ENCODE data around the gene CFAP206. TPM values are rescaled to one million over a fixed set of nuclear protein-coding genes. Genes with fewer than 3 reads are reported as not detected.

Gene CFAP206
- total RNA-seq, 2 donors from 2014 or later = 8.7 to 10.5 TPM

GRCh38 chr6:87472525-87473418, 65.0 kb downstream of the CFAP206 start, which contains the start of gene SLC35A1:
Gene SLC35A1, plus strand, starts transcription at chr6:87472974. Its CDS starts 30 bp downstream, at chr6:87473004.
- under 1% methylated on average over 57 of the region's 70 CpGs for WGBS
- peak within 1 kb of the TSS; percentile 93 to 95 for H3K27ac ChIP-seq
- intact Hi-C loops (cut with DNase I) = loop anchor here (5.0 kb wide), 1 partner anchor 65 kb away; the partner anchor contains the start of gene CFAP206
- peak; percentile 82 for DNase-seq (ENCODE audit: low spot score)
- H3K4me3 ChIP-seq = peak within 1 kb of the TSS; percentile 86 to 88
- H3K36me3 ChIP-seq = no peaks in the 10 kb centered on the region
- TF ChIP-seq POLR2AphosphoS5 (IDR thresholded peaks at IDR 0.05) (peak; percentile 89), CTCF (IDR thresholded peaks at IDR 0.05) (peak; percentile 10 to 55 (median 32)), POLR2A (IDR thresholded peaks at IDR 0.05) (peak; percentile 78)
- no peaks in the 10 kb centered on the region for H3K9me3 ChIP-seq
- H3K27me3 ChIP-seq (replicated peaks; ENCODE audit: insufficient read depth) = no peaks in the 10 kb centered on the region
- no peaks in the 10 kb centered on the region for H3K4me1 ChIP-seq (replicated peaks)

GRCh38 chr6:87473419-87473903, 65.7 kb downstream of the CFAP206 start:
- H3K36me3 ChIP-seq = no peaks in the 10 kb centered on the region
- TF ChIP-seq CTCF (IDR thresholded peaks at IDR 0.05) (no peak), POLR2AphosphoS5 (IDR thresholded peaks at IDR 0.05) (no peak), POLR2A (IDR thresholded peaks at IDR 0.05) (no peak)
- intact Hi-C loops (cut with DNase I) = loop anchor here (5.0 kb wide), 1 partner anchor 66 kb away; the partner anchor contains the start of gene CFAP206
- whole genome bisulfite sequencing = under 1% methylated on average over 15 of the region's 15 CpGs
- H3K4me3 ChIP-seq = peak overlapping the region; percentile 86 to 88
- peak; percentile 55 for DNase-seq (ENCODE audit: low spot score)
- peak overlapping the region; percentile 93 to 95 for H3K27ac ChIP-seq
- H3K9me3 ChIP-seq = no peaks in the 10 kb centered on the region
- no peaks in the 10 kb centered on the region for H3K4me1 ChIP-seq (replicated peaks)
- H3K27me3 ChIP-seq (replicated peaks; ENCODE audit: insufficient read depth) = no peaks in the 10 kb centered on the region

DNA sequence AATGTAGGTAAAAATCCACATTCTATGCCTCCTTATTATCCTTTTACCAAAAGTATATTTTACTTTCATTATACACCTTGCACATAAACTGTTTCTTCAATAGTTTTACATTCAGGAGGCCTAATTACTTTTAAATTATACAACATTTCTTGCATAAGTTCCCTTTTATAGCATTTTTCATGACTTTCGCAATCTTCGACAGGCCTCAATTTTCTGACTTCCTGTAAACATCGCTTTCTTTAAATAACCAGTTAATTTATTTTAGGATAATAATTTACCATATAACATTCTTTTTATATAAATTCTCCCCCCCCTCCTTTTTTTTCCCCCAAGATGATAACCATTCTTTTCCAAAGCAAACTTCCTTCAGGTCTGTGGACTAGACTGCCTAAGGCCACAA, 74.2 kb downstream of the CFAP206 start:
- H3K4me3 ChIP-seq = no peak overlapping the region
- no peak for DNase-seq (ENCODE audit: low spot score)
- no peaks in the 10 kb centered on the region for H3K9me3 ChIP-seq
- no peaks in the 10 kb centered on the region for H3K4me1 ChIP-seq (replicated peaks)
- no peaks in the 10 kb centered on the region for H3K36me3 ChIP-seq
- no peak for TF ChIP-seq POLR2A (IDR thresholded peaks at IDR 0.05)
- TF ChIP-seq CTCF (IDR thresholded peaks at IDR 0.05) = no peak
- no peak for TF ChIP-seq POLR2AphosphoS5 (IDR thresholded peaks at IDR 0.05)
- WGBS = 82% methylated on average over 3 of the region's 3 CpGs
- intact Hi-C loops (cut with DNase I) = no loop called here
- H3K27ac ChIP-seq = no peak overlapping the region
- no peaks in the 10 kb centered on the region for H3K27me3 ChIP-seq (replicated peaks; ENCODE audit: insufficient read depth)

- no peaks in the 10 kb centered on the region for H3K4me1 ChIP-seq (replicated peaks)
- H3K9me3 ChIP-seq = no peaks in the 10 kb centered on the region
- no peaks in the 10 kb centered on the region for H3K27me3 ChIP-seq (replicated peaks; ENCODE audit: insufficient read depth)
- H3K4me3 ChIP-seq = no peak overlapping the region
- WGBS = 83% methylated on average over 4 of the region's 4 CpGs
- H3K36me3 ChIP-seq = no peaks in the 10 kb centered on the region
- intact Hi-C loops (cut with DNase I) = no loop called here
- TF ChIP-seq POLR2A (IDR thresholded peaks at IDR 0.05) (no peak), CTCF (IDR thresholded peaks at IDR 0.05) (no peak), POLR2AphosphoS5 (IDR thresholded peaks at IDR 0.05) (no peak)
- no peak overlapping the region for H3K27ac ChIP-seq
- DNase-seq (ENCODE audit: low spot score) = no peak
These were observed 74.6 kb downstream of the CFAP206 start for GRCh38 chr6:87482366-87482765.
